Endothelial cell of umbilical vein (primary cell): ENCODE results near the gene PRAMEF12. TPM values are rescaled to one million over a fixed set of nuclear protein-coding genes. Genes with fewer than 3 reads are reported as not detected.

ENCODE experiments used
- BruUV-seq: library from RNA; stranded (reverse); fragments of 400-500 nt; replicated peaks from 2 replicates; lab custom pipeline; 2021; lab: Mats Ljungman, UMichigan
- CTCF ChIA-PET: fragments of 300-600, 350-600 bp; sonication (Branson Sonifier 250); formaldehyde crosslinking; loops from one replicate; lab custom pipeline; 2021; ENCODE audit warnings: antibody characterized with exemption, inconsistent platforms; lab: Charles Lee
- POLR2A ChIA-PET: fragments of 300-600, 350-600 bp; sonication (Branson Sonifier 250); formaldehyde crosslinking; loops from one replicate; lab custom pipeline; 2021; ENCODE audit warnings: antibody characterized with exemption, inconsistent platforms; lab: Charles Lee
- DNase-seq: peaks from one replicate; pipeline ENCODE4 v3.0.0-alpha.2; 2011; ENCODE audit warnings: low read depth, low spot score
- FAIRE-seq: peaks from 2 replicates; lab custom pipeline; 2011; peaks lifted over from hg19 to GRCh38; lab: Jason Lieb, UNC
- H2AFZ ChIP-seq: 2 replicates; pipeline ENCODE4 v1.6.0; 2012; ENCODE audit warnings: low read depth, low read length, control low read depth, inconsistent platforms
- H3K27ac ChIP-seq: 2 replicates; pipeline ENCODE4 v1.5.1; 2011; ENCODE audit warnings: low read depth, mild to moderate bottlenecking, control low read depth, low read length, moderate library complexity; ENCODE audit not compliant: insufficient read depth
- H3K27me3 ChIP-seq, 2 experiments: 2 replicates each; pipeline versions ENCODE4 v1.6.0 to v1.6.1; 2011; ENCODE audit warnings: low read length in 2 of 2, mixed read lengths in 1 of 2; ENCODE audit not compliant: control insufficient read depth in 2 of 2, insufficient read depth in 2 of 2
- H3K36me3 ChIP-seq, 2 experiments: 2 replicates in 1 of 2; 3 replicates in 1 of 2; pipeline ENCODE4 v1.5.1; 2011; ENCODE audit warnings: low read length in 2 of 2, mild to moderate bottlenecking in 1 of 2, moderate library complexity in 1 of 2; ENCODE audit not compliant: control insufficient read depth in 2 of 2, insufficient read depth in 2 of 2; ENCODE audit errors: extremely low read depth in 1 of 2
- H3K4me1 ChIP-seq: 3 replicates; pipeline ENCODE4 v1.5.1; 2011; ENCODE audit warnings: mild to moderate bottlenecking, low read length; ENCODE audit not compliant: control insufficient read depth, insufficient read depth; ENCODE audit errors: extremely low read depth
- H3K4me2 ChIP-seq: 2 replicates; pipeline ENCODE4 v1.6.1; 2011; ENCODE audit warnings: low read length, control low read depth, mixed read lengths; ENCODE audit not compliant: insufficient read depth
- H3K4me3 ChIP-seq, 3 experiments: fragments of 200-600 bp in 1 of 3; sonication (generic), shearing (Covaris generic) in 1 of 3; replicated peaks in 1 of 3; 2 replicates each; pipeline ENCODE4 v1.5.1; 2011 to 2016; ENCODE audit warnings: control low read depth in 3 of 3, low read length in 3 of 3, mild to moderate bottlenecking in 2 of 3, inconsistent platforms in 1 of 3, low read depth in 1 of 3, moderate library complexity in 1 of 3; ENCODE audit not compliant: insufficient read depth in 1 of 3
- H3K79me2 ChIP-seq: 2 replicates; pipeline ENCODE4 v1.6.0; 2012; ENCODE audit warnings: low read length, inconsistent platforms; ENCODE audit not compliant: control insufficient read depth, insufficient read depth
- H3K9ac ChIP-seq: replicated peaks from 2 replicates; pipeline ENCODE3; 2011; ENCODE audit warnings: low read length, control low read depth; ENCODE audit not compliant: insufficient read depth; ENCODE audit errors: extremely low read depth
- H3K9me1 ChIP-seq: replicated peaks from 3 replicates; pipeline ENCODE4 v1.6.0; 2011; ENCODE audit warnings: mild to moderate bottlenecking, low read length; ENCODE audit not compliant: control insufficient read depth, insufficient read depth; ENCODE audit errors: extremely low read depth
- H3K9me3 ChIP-seq: replicated peaks from 2 replicates; pipeline ENCODE4 v1.5.1; 2012; ENCODE audit warnings: low read length, inconsistent platforms; ENCODE audit not compliant: control insufficient read depth, insufficient read depth
- H4K20me1 ChIP-seq: replicated peaks from 2 replicates; pipeline ENCODE3; 2011; ENCODE audit warnings: mild to moderate bottlenecking, low read length; ENCODE audit not compliant: control insufficient read depth, insufficient read depth; ENCODE audit errors: extremely low read depth
- EZH2 ChIP-seq: IDR thresholded peaks from 2 replicates; pipeline ENCODE4 v1.6.1; 2012; ENCODE audit warnings: borderline replicate concordance, low read depth, mild to moderate bottlenecking, moderate library complexity, low read length, inconsistent platforms; ENCODE audit not compliant: severe bottlenecking
- FOS ChIP-seq: IDR thresholded peaks from 2 replicates; pipeline ENCODE4 v1.6.1; 2011; ENCODE audit warnings: mild to moderate bottlenecking, low read length, moderate library complexity, borderline replicate concordance; ENCODE audit not compliant: insufficient read depth
- GATA2 ChIP-seq: IDR thresholded peaks from 2 replicates; pipeline ENCODE4 v1.7.0; 2011; ENCODE audit warnings: low read depth, mild to moderate bottlenecking, moderate library complexity, mixed read lengths, low read length; ENCODE audit not compliant: insufficient read length, insufficient read depth
- JUN ChIP-seq: IDR thresholded peaks from 2 replicates; pipeline ENCODE4 v1.6.1; 2011; ENCODE audit warnings: borderline replicate concordance, low read depth; ENCODE audit not compliant: insufficient read length, insufficient read depth
- MYC ChIP-seq: IDR thresholded peaks from one replicate; pipeline ENCODE4 v1.6.1; 2011; ENCODE audit warnings: mild to moderate bottlenecking, low read depth, low read length
- POLR2A ChIP-seq: IDR thresholded peaks from 2 replicates; pipeline ENCODE4 v1.6.1; 2012; ENCODE audit warnings: low read depth, mild to moderate bottlenecking, control low read depth, low read length
- POLR2AphosphoS5 ChIP-seq: IDR thresholded peaks from 2 replicates; pipeline ENCODE4 v1.6.1; 2012; ENCODE audit warnings: low read depth, mild to moderate bottlenecking, control low read depth, low read length, moderate library complexity; ENCODE audit not compliant: insufficient read depth
- dilution Hi-C: fragments of 300-500 bp; cut with MboI; formaldehyde crosslinking; loops from one replicate; pipeline ENCODE4 v1.15.0; 2019; ENCODE audit warnings: low sequenced_read_pairs; ENCODE audit not compliant: extremely low pct_ligation_motif_present
- intact Hi-C: fragments of 100-400 bp; cut with micrococcal nuclease; formaldehyde crosslinking; loops from one replicate; pipeline ENCODE4 v1.10.0; 2022
- polyA plus RNA-seq, 4 experiments: library from polyadenylated mRNA; depleted of rRNA in 3 of 4; stranded (reverse) in 3 of 4; unstranded in 1 of 4; fragments of >200 nt; gene quantifications; 2 replicates each; pipeline versions ENCODE4 v1.2.1 to v1.2.3, GENCODE V29; 2011 to 2012; ENCODE audit warnings: missing spikeins in 1 of 4
- total RNA-seq: library from RNA; stranded (reverse); gene quantifications from 2 replicates; pipeline ENCODE4 v1.2.3, GENCODE V29; 2021
- TF ChIP-seq, protein P1 (sequence below): IDR thresholded peaks from 2 replicates; pipeline ENCODE4 v1.6.1; 2011; ENCODE audit not compliant: insufficient read depth, insufficient read length
- TF ChIP-seq, protein P2 (sequence below), 2 donors: IDR thresholded peaks; 1 replicate in 1 of 2; 2 replicates in 1 of 2; pipeline ENCODE4 v1.5.1; 2011; ENCODE audit warnings: low read length in 2 of 2, mild to moderate bottlenecking in 2 of 2, moderate library complexity in 2 of 2, control low read depth in 1 of 2, inconsistent platforms in 1 of 2, low read depth in 1 of 2; ENCODE audit not compliant: insufficient read depth in 1 of 2; ENCODE audit errors: extremely low read depth in 1 of 2

Gene PRAMEF12
- total and polyA plus RNA-seq, 2 donors (not counting 3 experiments of a cell fraction or from before 2014, with no cell fraction given), result not detected

DNA sequence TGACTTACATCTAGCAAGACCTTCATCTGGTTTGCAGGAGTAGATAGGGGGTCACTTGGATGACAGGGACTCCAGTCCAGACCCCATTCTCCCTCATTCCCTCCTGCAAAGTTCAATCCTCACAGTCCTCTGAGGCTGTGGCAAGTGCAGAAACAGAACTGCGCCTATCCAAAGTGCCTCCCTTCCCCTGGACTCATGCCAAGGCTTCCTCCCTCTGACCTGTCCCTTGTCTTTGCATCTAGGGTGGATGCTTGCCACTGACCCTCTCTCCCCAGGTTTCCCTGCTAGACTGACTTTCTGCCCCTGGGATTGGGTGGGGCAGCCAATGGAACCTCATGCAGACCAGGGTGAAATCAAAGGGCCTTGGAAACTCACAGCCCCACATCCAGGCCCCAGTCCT lies 36.4 kb downstream of the PRAMEF12 start:
- DNase-seq, result no peak
- Histone ChIP-seq H2AFZ (no peak overlapping the region), H3K9me1 (no peaks in the 10 kb centered on the region), H3K9me3 (no peaks in the 10 kb centered on the region), H3K4me2 (no peak overlapping the region), H3K27ac (no peak overlapping the region), H3K36me3 (no peaks in the 10 kb centered on the region), H4K20me1 (no peaks in the 10 kb centered on the region), H3K79me2 (no peaks in the 10 kb centered on the region), H3K4me3 (no peak overlapping the region), H3K27me3 (no peaks in the 10 kb centered on the region), H3K9ac (no peak overlapping the region), H3K4me1 (no peaks in the 10 kb centered on the region)
- dilution Hi-C loops (no loop called here), intact Hi-C loops (no loop called here)
- TF ChIP-seq FOS, result no peak
- TF ChIP-seq, protein P1, sequence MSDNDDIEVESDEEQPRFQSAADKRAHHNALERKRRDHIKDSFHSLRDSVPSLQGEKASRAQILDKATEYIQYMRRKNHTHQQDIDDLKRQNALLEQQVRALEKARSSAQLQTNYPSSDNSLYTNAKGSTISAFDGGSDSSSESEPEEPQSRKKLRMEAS, result no peak
- ChIA-PET POLR2A (no interaction called here), CTCF (no interaction called here)
- no peak for FAIRE-seq
- no TSS peak for BruUV-seq

DNA sequence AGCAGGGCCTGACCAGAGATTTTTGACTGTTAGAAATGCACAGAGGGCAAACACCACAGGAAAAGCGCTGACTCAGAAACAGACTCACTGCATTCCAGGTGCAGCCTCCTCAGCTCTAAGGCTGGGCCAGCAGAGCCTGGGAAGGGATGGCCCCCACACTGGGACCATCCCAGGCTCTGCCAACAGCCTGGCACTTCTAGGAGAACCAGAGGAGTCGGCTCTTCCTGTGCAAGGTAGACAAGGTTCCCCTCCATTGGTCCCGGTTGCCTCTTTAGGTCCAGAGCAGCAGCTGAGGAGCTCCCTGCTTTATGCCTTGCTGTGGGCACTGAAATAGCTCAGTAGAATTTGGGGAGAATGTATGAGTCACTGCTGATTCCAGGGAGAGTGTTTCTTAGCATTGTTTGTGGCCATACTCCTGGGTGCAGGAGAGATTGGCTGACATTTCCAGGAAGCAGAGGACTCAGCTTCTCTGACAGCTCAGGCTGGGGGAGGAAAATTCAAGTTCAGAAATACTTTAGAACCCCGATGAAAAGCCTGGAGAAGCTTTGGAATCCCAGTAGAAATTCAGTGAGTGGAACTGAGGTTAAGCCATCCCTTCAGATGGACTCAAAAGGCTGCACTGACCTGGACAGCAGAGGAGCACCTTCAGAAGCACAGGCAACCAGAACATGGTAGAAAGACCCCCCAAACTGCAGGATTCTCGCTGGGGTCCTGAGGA lies 37.3 kb downstream of the PRAMEF12 start:
- Histone ChIP-seq H3K4me3 (no peak overlapping the region), H3K27ac (no peak overlapping the region), H3K36me3 (no peaks in the 10 kb centered on the region), H3K9ac (no peak overlapping the region), H4K20me1 (no peaks in the 10 kb centered on the region), H3K4me2 (no peak overlapping the region), H3K9me3 (no peaks in the 10 kb centered on the region), H3K4me1 (no peaks in the 10 kb centered on the region), H3K9me1 (no peaks in the 10 kb centered on the region), H3K79me2 (no peaks in the 10 kb centered on the region), H2AFZ (no peak overlapping the region), H3K27me3 (no peaks in the 10 kb centered on the region)
- TF ChIP-seq MYC (no peak), EZH2 (no peak), POLR2AphosphoS5 (no peak), JUN (no peak), POLR2A (no peak), GATA2 (no peak), FOS (no peak)
- TF ChIP-seq, protein P2, sequence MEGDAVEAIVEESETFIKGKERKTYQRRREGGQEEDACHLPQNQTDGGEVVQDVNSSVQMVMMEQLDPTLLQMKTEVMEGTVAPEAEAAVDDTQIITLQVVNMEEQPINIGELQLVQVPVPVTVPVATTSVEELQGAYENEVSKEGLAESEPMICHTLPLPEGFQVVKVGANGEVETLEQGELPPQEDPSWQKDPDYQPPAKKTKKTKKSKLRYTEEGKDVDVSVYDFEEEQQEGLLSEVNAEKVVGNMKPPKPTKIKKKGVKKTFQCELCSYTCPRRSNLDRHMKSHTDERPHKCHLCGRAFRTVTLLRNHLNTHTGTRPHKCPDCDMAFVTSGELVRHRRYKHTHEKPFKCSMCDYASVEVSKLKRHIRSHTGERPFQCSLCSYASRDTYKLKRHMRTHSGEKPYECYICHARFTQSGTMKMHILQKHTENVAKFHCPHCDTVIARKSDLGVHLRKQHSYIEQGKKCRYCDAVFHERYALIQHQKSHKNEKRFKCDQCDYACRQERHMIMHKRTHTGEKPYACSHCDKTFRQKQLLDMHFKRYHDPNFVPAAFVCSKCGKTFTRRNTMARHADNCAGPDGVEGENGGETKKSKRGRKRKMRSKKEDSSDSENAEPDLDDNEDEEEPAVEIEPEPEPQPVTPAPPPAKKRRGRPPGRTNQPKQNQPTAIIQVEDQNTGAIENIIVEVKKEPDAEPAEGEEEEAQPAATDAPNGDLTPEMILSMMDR (IDR thresholded peaks at IDR 0.05; ENCODE audit: extremely low read depth in 1 of 2, insufficient read depth in 1 of 2, low read depth in 1 of 2, low read length in 2 of 2), result no peak
- TF ChIP-seq, protein P1, result no peak
- no peak for FAIRE-seq
- POLR2A ChIA-PET, result no interaction called here
- BruUV-seq, result no TSS peak
- no peak for DNase-seq
- intact Hi-C loops, result no loop called here
- dilution Hi-C loops, result no loop called here
- CTCF ChIA-PET, result no interaction called here
